Kidney (tissue), 14 donors: ENCODE measurements around the gene RPUSD3. TPM values are rescaled to one million over a fixed set of nuclear protein-coding genes. Genes with fewer than 3 reads are reported as not detected.
"Not testable (repeated sequence)": the region's sequence is repeated elsewhere in the genome, so short reads cannot be mapped to it uniquely, and the experiment has no call there.

ENCODE experiments used
- DNase-seq, 5 donors: peaks; one replicate each; pipeline ENCODE4 v3.0.0-alpha.2; 2013 to 2020
- FAIRE-seq: peaks from 2 replicates; lab custom pipeline; 2012; peaks lifted over from hg19 to GRCh38; lab: Jason Lieb, UNC
- H3K27ac ChIP-seq, 2 donors: one replicate each; pipeline ENCODE4 v1.7.0; 2013; ENCODE audit warnings: low read depth in 2 of 2, low read length in 2 of 2, inconsistent platforms in 1 of 2
- H3K27me3 ChIP-seq: one replicate; pipeline ENCODE4 v1.7.1; 2013; ENCODE audit warnings: low read length, inconsistent platforms; ENCODE audit not compliant: control insufficient read depth, insufficient read depth
- H3K36me3 ChIP-seq, 3 donors: one replicate each; pipeline versions ENCODE4 v1.7.0 to v1.7.1; 2013; ENCODE audit warnings: low read length in 3 of 3, control low read depth in 1 of 3, inconsistent platforms in 1 of 3; ENCODE audit not compliant: insufficient read depth in 3 of 3, control insufficient read depth in 2 of 3
- H3K4me1 ChIP-seq, 3 donors: one replicate each; pipeline versions ENCODE4 v1.7.0 to v1.7.1; 2013; ENCODE audit warnings: low read length in 3 of 3, inconsistent platforms in 1 of 3, low read depth in 1 of 3; ENCODE audit not compliant: control insufficient read depth in 2 of 3, insufficient read depth in 2 of 3
- H3K4me3 ChIP-seq, 3 donors: one replicate each; pipeline versions ENCODE4 v1.7.0 to v1.8.1; 2013; ENCODE audit warnings: low read length in 3 of 3, control low read depth in 1 of 3, inconsistent platforms in 1 of 3
- H3K9ac ChIP-seq, 3 donors: one replicate each; pipeline versions ENCODE4 v1.7.0 to v1.7.1; 2013; ENCODE audit warnings: low read length in 3 of 3, control low read depth in 1 of 3, inconsistent platforms in 1 of 3
- H3K9me3 ChIP-seq, 3 donors: one replicate each; pipeline versions ENCODE4 v1.7.0 to v1.7.1; 2013; ENCODE audit warnings: low read length in 3 of 3, control low read depth in 1 of 3, inconsistent platforms in 1 of 3; ENCODE audit not compliant: control insufficient read depth in 2 of 3, insufficient read depth in 1 of 3
- CTCF ChIP-seq: IDR thresholded peaks from 3 replicates; pipeline ENCODE4 v1.5.1; 2012; ENCODE audit warnings: mild to moderate bottlenecking, moderate library complexity, borderline replicate concordance; ENCODE audit not compliant: insufficient read depth; ENCODE audit errors: extremely low read depth
- intact Hi-C: fragments of 100-400 bp; cut with DNase I; formaldehyde crosslinking; loops from one replicate; pipeline ENCODE4 v1.11.1; 2022
- polyA plus RNA-seq: library from polyadenylated mRNA; stranded (reverse); fragments of 350-450 nt; fragmentation: Illumina TruSeq; extraction: RNeasy Lipid Tissue Mini Kit (QIAGEN cat#74804); gene quantifications from one replicate; pipeline ENCODE4 v1.2.3, GENCODE V29; 2014; ENCODE audit warnings: low read depth, low replicate concordance; ENCODE audit not compliant: insufficient read depth
- total RNA-seq: library from RNA; stranded (reverse); fragmentation: NEBNext Ultra II Directional; extraction: Animal tissue kit (Norgen Biotek cat#: 25700); gene quantifications from one replicate; pipeline ENCODE4 v1.2.1, GENCODE V29; 2021
- donor health status: control.
- donor health status: control.
- donor health status: control.
- donor health status: control.
- donor health status: control.
- donor health status: DM: yes; HTN: yes; CAD: no.
- donor health status: Normal renal cell carcinoma (clear cell type).

The RPUSD3 gene
- total and polyA plus RNA-seq, 2 donors from 2014 or later = 29.1 to 53.2 TPM

GRCh38 chr3:9870978-9871377, 27.2 kb upstream of the RPUSD3 start:
- no peak for FAIRE-seq
- DNase-seq = no peak
- TF ChIP-seq CTCF = no peak
- Histone ChIP-seq H3K4me3 (no peak overlapping the region), H3K27ac (no peak overlapping the region), H3K9me3 (no peaks in the 10 kb centered on the region), H3K9ac (no peak overlapping the region), H3K4me1 (no peaks in the 10 kb centered on the region), H3K36me3 (no peaks in the 10 kb centered on the region), H3K27me3 (no peaks in the 10 kb centered on the region)
- intact Hi-C loops = no loop called here

DNA sequence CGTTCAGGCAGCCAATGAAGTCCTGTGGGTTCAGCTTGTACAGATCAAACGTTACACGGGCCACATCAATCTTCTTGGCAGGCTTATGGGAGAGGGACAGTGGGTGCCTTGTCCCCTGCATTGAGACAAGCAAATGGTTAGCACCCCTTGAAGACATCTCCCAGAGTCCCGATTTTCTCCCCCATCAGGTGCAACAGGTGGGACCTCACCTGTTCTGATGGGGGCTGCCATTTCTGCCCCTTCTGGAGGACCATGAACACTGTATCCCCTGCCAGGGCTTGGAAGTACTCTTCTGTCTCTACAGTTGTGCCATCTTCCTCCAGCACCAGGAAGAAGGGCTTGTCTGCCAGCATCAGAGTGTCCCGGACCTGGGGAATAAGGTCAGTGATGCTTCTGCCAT, 26.1 kb upstream of the RPUSD3 start:
- no peak for TF ChIP-seq CTCF
- FAIRE-seq = no peak
- Histone ChIP-seq H3K27me3 (no peaks in the 10 kb centered on the region), H3K36me3 (no peaks in the 10 kb centered on the region), H3K4me3 (no peak overlapping the region), H3K4me1 (no peaks in the 10 kb centered on the region), H3K27ac (no peak overlapping the region), H3K9me3 (no peaks in the 10 kb centered on the region), H3K9ac (no peak overlapping the region)
- DNase-seq = no peak
- intact Hi-C loops = no loop called here

- H3K9me3 ChIP-seq = no peaks in the 10 kb centered on the region
- TF ChIP-seq CTCF = no peak
- H3K27me3 ChIP-seq = no peaks in the 10 kb centered on the region
- no peak overlapping the region for H3K4me3 ChIP-seq
- H3K36me3 ChIP-seq = no peaks in the 10 kb centered on the region
- no peaks in the 10 kb centered on the region for H3K4me1 ChIP-seq
- no peak for FAIRE-seq
- no peak for DNase-seq
- H3K9ac ChIP-seq = no peak overlapping the region
- no peak overlapping the region for H3K27ac ChIP-seq
- intact Hi-C loops = no loop called here
Measured at GRCh38 chr3:9867106-9867505, 23.3 kb upstream of the RPUSD3 start.

DNA sequence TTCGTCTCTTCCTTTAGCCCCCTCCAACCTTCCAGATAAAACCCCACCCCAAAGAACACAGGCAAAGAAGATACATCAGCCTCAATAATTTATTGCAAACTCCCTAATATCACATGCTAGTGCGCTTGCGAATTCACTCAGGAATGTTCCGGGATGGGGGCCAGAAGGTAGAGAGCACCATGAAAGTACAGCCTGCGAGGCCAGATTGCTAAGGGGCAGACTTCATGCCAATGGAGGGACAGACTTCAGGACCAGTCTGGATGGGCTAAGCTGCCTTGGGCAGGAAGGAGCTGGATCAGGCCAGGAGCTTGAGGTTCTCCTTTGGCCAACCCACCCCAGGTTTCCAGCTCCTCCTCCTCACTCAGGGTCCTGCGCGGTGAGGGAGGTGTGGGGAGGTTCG, 22.8 kb upstream of the RPUSD3 start:
- intact Hi-C loops = no loop called here
- H3K27ac ChIP-seq = no peak overlapping the region
- no peaks in the 10 kb centered on the region for H3K9me3 ChIP-seq
- no peaks in the 10 kb centered on the region for H3K4me1 ChIP-seq
- FAIRE-seq (no peak), DNase-seq (no peak)
- no peak overlapping the region for H3K9ac ChIP-seq
- no peaks in the 10 kb centered on the region for H3K27me3 ChIP-seq
- H3K36me3 ChIP-seq = no peaks in the 10 kb centered on the region
- H3K4me3 ChIP-seq = no peak overlapping the region
- no peak for TF ChIP-seq CTCF

- H3K9ac ChIP-seq, FAIRE-seq, intact Hi-C loops, H3K4me1 ChIP-seq, H3K36me3 ChIP-seq, H3K27ac ChIP-seq, DNase-seq, H3K9me3 ChIP-seq, H3K4me3 ChIP-seq, H3K27me3 ChIP-seq: not testable (repeated sequence)
Measured at GRCh38 chr3:9865125-9865637, 21.4 kb upstream of the RPUSD3 start.
